GM12864 (cell line): ENCODE measurements around the gene DNAJC4.

ENCODE experiments used
- DNase-seq: peaks from one replicate; pipeline ENCODE4 v3.0.0-alpha.2; 2011; ENCODE audit warnings: low read depth
- H3K4me3 ChIP-seq: 2 replicates; pipeline ENCODE4 v1.5.1; 2011; ENCODE audit warnings: mild to moderate bottlenecking, low read depth, low read length, control low read depth
- CTCF ChIP-seq: IDR thresholded peaks from 2 replicates; pipeline ENCODE4 v1.5.1; 2011; ENCODE audit warnings: low read depth, mild to moderate bottlenecking, moderate library complexity, low read length, control low read depth, inconsistent platforms; ENCODE audit errors: missing control alignments

Gene DNAJC4

GRCh38 chr11:64186492-64187165, 43.7 kb upstream of the DNAJC4 start:
- TF ChIP-seq CTCF, result no peak
- DNase-seq, result no peak
- no peak overlapping the region for H3K4me3 ChIP-seq

- no peak for DNase-seq
- no peak overlapping the region for H3K4me3 ChIP-seq
- no peak for TF ChIP-seq CTCF
Measured at GRCh38 chr11:64192434-64192833, 37.9 kb upstream of the DNAJC4 start.

GRCh38 chr11:64196626-64197025, 33.7 kb upstream of the DNAJC4 start:
- H3K4me3 ChIP-seq, result no peak overlapping the region
- no peak for DNase-seq
- no peak for TF ChIP-seq CTCF

GRCh38 chr11:64198511-64198910, 31.8 kb upstream of the DNAJC4 start:
- H3K4me3 ChIP-seq, result no peak overlapping the region
- no peak for TF ChIP-seq CTCF
- no peak for DNase-seq

- no peak for TF ChIP-seq CTCF
- no peak for DNase-seq
- H3K4me3 ChIP-seq, result no peak overlapping the region
Measured at GRCh38 chr11:64201543-64201942, 28.8 kb upstream of the DNAJC4 start.

GRCh38 chr11:64202992-64203391, 27.4 kb upstream of the DNAJC4 start:
- no peak overlapping the region for H3K4me3 ChIP-seq
- no peak for TF ChIP-seq CTCF
- DNase-seq, result no peak

GRCh38 chr11:64203421-64204079, 26.8 kb upstream of the DNAJC4 start:
- DNase-seq, result no peak

More at GRCh38 chr11:64203421-64204079, 26.8 kb upstream of the DNAJC4 start:
- H3K4me3 ChIP-seq, result no peak overlapping the region
- no peak for TF ChIP-seq CTCF
